ENCODE measurements around the gene TDP2. TPM values are rescaled to one million over a fixed set of nuclear protein-coding genes. Genes with fewer than 3 reads are reported as not detected.
"Not testable (repeated sequence)": the region's sequence is repeated elsewhere in the genome, so short reads cannot be mapped to it uniquely, and the experiment has no call there.

TDP2 gene
- polyA plus RNA-seq, 10 donors = 22.8 to 29.5 (median 27.6) TPM

GRCh38 chr6:24683297-24684296 is 16.9 kb upstream of the TDP2 start:
- DNase-seq = no peak

GRCh38 chr6:24680582-24680981 is 13.9 kb upstream of the TDP2 start:
- DNase-seq = no peak

- DNase-seq = not testable (repeated sequence)
Observed at GRCh38 chr6:24678792-24679352, 12.2 kb upstream of the TDP2 start.

GRCh38 chr6:24673625-24674024 is 6.9 kb upstream of the TDP2 start:
- DNase-seq = no peak

GRCh38 chr6:24672620-24673182 is 6.0 kb upstream of the TDP2 start:
- no peak for DNase-seq

GRCh38 chr6:24671077-24671476 is 4.4 kb upstream of the TDP2 start:
- not testable (repeated sequence) for DNase-seq

- DNase-seq = not testable (repeated sequence)
Observed at GRCh38 chr6:24670492-24670891, 3.8 kb upstream of the TDP2 start.

- no peak for DNase-seq
Observed at GRCh38 chr6:24668997-24669361, 2.3 kb upstream of the TDP2 start.

- DNase-seq = not testable (repeated sequence)
Observed at GRCh38 chr6:24668066-24668996, 1.6 kb upstream of the TDP2 start.

- no peak for DNase-seq
Observed at GRCh38 chr6:24667378-24667803, 692 bp upstream of the TDP2 start.

- DNase-seq = peak in 1 of 3 donors; percentile 22
Observed at GRCh38 chr6:24666097-24666640, 530 bp downstream of the TDP2 start.

- no peak for DNase-seq
Observed at GRCh38 chr6:24664046-24664987, 2.4 kb downstream of the TDP2 start.

- DNase-seq = no peak
Observed at GRCh38 chr6:24663189-24663588, 3.5 kb downstream of the TDP2 start.

- no peak for DNase-seq
Observed at GRCh38 chr6:24662236-24662635, 4.5 kb downstream of the TDP2 start.

- not testable (repeated sequence) for DNase-seq
Observed at GRCh38 chr6:24661759-24662158, 4.9 kb downstream of the TDP2 start.

GRCh38 chr6:24660105-24660504 is 6.6 kb downstream of the TDP2 start:
- DNase-seq = no peak

- DNase-seq = no peak
Observed at GRCh38 chr6:24659561-24659960, 7.1 kb downstream of the TDP2 start.

- DNase-seq = no peak
Observed at GRCh38 chr6:24658573-24659560, 7.8 kb downstream of the TDP2 start.

- DNase-seq = no peak
Observed at GRCh38 chr6:24655215-24655614, 11.5 kb downstream of the TDP2 start.

Data from muscle of back (tissue), 11 donors.